ENCODE results near the gene IL1RN. TPM values are rescaled to one million over a fixed set of nuclear protein-coding genes. Genes with fewer than 3 reads are reported as not detected.

Gene IL1RN
- total and polyA plus RNA-seq, 2 donors (not counting 3 experiments of a cell fraction or from before 2014, with no cell fraction given): not detected

DNA sequence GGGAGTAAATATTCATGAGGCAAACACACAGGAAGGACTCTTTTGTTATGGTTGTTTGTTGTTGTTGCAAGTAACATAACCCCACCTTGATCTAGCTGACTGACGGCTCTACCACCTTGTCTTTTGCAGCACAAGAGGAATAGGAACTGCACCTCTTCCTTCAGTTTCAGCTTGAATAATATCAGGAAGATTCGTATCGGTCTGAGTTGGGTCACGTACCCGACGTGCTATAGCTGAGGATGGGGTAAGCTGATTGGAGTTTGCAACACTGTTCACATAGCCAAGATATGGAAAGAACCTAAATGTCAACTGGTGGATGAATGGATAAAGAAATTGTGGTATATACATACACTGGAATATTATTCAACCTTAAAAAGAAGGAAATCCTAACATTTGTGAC lies 14.5 kb upstream of the IL1RN start:
- H3K27ac ChIP-seq (ENCODE audit: insufficient read depth, low read depth, low read length): no peak overlapping the region
- no peak overlapping the region for H3K9ac ChIP-seq (replicated peaks; ENCODE audit: extremely low read depth, insufficient read depth, low read length)
- CTCF ChIA-PET: no interaction called here
- FAIRE-seq: no peak
- no peaks in the 10 kb centered on the region for H3K36me3 ChIP-seq (ENCODE audit: control insufficient read depth in 2 of 2, extremely low read depth in 1 of 2, insufficient read depth in 2 of 2, low read length in 2 of 2)
- BruUV-seq (replicated peaks): no TSS peak
- H3K9me1 ChIP-seq (replicated peaks; ENCODE audit: control insufficient read depth, extremely low read depth, insufficient read depth, low read length): no peaks in the 10 kb centered on the region
- no peak for TF ChIP-seq EZH2 (IDR thresholded peaks at IDR 0.05; ENCODE audit: borderline replicate concordance, low read depth, low read length, severe bottlenecking)
- TF ChIP-seq JUN (IDR thresholded peaks at IDR 0.05; ENCODE audit: borderline replicate concordance, insufficient read depth, insufficient read length, low read depth): no peak
- TF ChIP-seq POLR2AphosphoS5 (IDR thresholded peaks at IDR 0.05; ENCODE audit: insufficient read depth, low read depth, low read length): no peak
- TF ChIP-seq MYC (IDR thresholded peaks at IDR 0.05; ENCODE audit: low read depth, low read length): no peak
- TF ChIP-seq FOS (IDR thresholded peaks at IDR 0.05; ENCODE audit: borderline replicate concordance, insufficient read depth, low read length): no peak
- TF ChIP-seq, protein P1, sequence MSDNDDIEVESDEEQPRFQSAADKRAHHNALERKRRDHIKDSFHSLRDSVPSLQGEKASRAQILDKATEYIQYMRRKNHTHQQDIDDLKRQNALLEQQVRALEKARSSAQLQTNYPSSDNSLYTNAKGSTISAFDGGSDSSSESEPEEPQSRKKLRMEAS (IDR thresholded peaks at IDR 0.05; ENCODE audit: insufficient read depth, insufficient read length): no peak
- no peak for TF ChIP-seq POLR2A (IDR thresholded peaks at IDR 0.05; ENCODE audit: low read depth, low read length)
- no peak for TF ChIP-seq GATA2 (IDR thresholded peaks at IDR 0.05; ENCODE audit: insufficient read depth, insufficient read length, low read depth, low read length)
- TF ChIP-seq, protein P2, sequence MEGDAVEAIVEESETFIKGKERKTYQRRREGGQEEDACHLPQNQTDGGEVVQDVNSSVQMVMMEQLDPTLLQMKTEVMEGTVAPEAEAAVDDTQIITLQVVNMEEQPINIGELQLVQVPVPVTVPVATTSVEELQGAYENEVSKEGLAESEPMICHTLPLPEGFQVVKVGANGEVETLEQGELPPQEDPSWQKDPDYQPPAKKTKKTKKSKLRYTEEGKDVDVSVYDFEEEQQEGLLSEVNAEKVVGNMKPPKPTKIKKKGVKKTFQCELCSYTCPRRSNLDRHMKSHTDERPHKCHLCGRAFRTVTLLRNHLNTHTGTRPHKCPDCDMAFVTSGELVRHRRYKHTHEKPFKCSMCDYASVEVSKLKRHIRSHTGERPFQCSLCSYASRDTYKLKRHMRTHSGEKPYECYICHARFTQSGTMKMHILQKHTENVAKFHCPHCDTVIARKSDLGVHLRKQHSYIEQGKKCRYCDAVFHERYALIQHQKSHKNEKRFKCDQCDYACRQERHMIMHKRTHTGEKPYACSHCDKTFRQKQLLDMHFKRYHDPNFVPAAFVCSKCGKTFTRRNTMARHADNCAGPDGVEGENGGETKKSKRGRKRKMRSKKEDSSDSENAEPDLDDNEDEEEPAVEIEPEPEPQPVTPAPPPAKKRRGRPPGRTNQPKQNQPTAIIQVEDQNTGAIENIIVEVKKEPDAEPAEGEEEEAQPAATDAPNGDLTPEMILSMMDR (IDR thresholded peaks at IDR 0.05; ENCODE audit: extremely low read depth in 1 of 2, insufficient read depth in 1 of 2, low read depth in 1 of 2, low read length in 2 of 2): no peak
- H3K27me3 ChIP-seq (ENCODE audit: control insufficient read depth in 2 of 2, insufficient read depth in 2 of 2, low read length in 2 of 2): no peaks in the 10 kb centered on the region
- DNase-seq (ENCODE audit: low read depth, low spot score): no peak
- no peak overlapping the region for H3K4me3 ChIP-seq (replicated peaks in 1 of 3; ENCODE audit: insufficient read depth in 1 of 3, low read depth in 1 of 3, low read length in 3 of 3)
- H3K9me3 ChIP-seq (replicated peaks; ENCODE audit: control insufficient read depth, insufficient read depth, low read length): no peaks in the 10 kb centered on the region
- H3K4me1 ChIP-seq (ENCODE audit: control insufficient read depth, extremely low read depth, insufficient read depth, low read length): no peaks in the 10 kb centered on the region
- H3K79me2 ChIP-seq (ENCODE audit: control insufficient read depth, insufficient read depth, low read length): no peaks in the 10 kb centered on the region
- H4K20me1 ChIP-seq (replicated peaks; ENCODE audit: control insufficient read depth, extremely low read depth, insufficient read depth, low read length): no peaks in the 10 kb centered on the region
- intact Hi-C loops (cut with micrococcal nuclease) (no loop called here), dilution Hi-C loops (cut with MboI; ENCODE audit: extremely low pct_ligation_motif_present, low sequenced_read_pairs) (no loop called here)
- H3K4me2 ChIP-seq (ENCODE audit: insufficient read depth, low read length): no peak overlapping the region
- H2AFZ ChIP-seq (ENCODE audit: low read depth, low read length): no peak overlapping the region
- POLR2A ChIA-PET: no interaction called here
